Left ventricle myocardium inferior (tissue), 1 donor: ENCODE data around the gene PRR16. TPM values are rescaled to one million over a fixed set of nuclear protein-coding genes. Genes with fewer than 3 reads are reported as not detected.

Experiments used
- DNase-seq: peaks from one replicate; pipeline ENCODE4 v3.0.0-alpha.2; 2020
- H3K27ac ChIP-seq: fragments of 200-600 bp; replicated peaks from 2 replicates; pipeline ENCODE4 v1.8.0; 2021
- H3K27me3 ChIP-seq: fragments of 200-600 bp; 2 replicates; pipeline ENCODE4 v1.8.0; 2021; ENCODE audit warnings: low read depth
- H3K36me3 ChIP-seq: fragments of 200-600 bp; 2 replicates; pipeline ENCODE4 v1.8.0; 2021
- H3K4me1 ChIP-seq: fragments of 200-600 bp; 2 replicates; pipeline ENCODE4 v1.8.0; 2021
- H3K4me3 ChIP-seq: fragments of 200-600 bp; 2 replicates; pipeline ENCODE4 v1.8.0; 2021; ENCODE audit warnings: mild to moderate bottlenecking, moderate library complexity
- H3K9me3 ChIP-seq: fragments of 200-600 bp; replicated peaks from 2 replicates; pipeline ENCODE4 v1.8.0; 2021
- CTCF ChIP-seq: fragments of 200-600 bp; IDR thresholded peaks from 2 replicates; pipeline ENCODE4 v1.8.0; 2021; ENCODE audit warnings: antibody characterized with exemption, mild to moderate bottlenecking, borderline replicate concordance
- intact Hi-C: fragments of 100-400 bp; cut with micrococcal nuclease; formaldehyde crosslinking; loops from one replicate; pipeline ENCODE4 v1.11.0; 2022
- total RNA-seq: library from RNA; stranded (reverse); fragmentation: NEBNext Ultra II Directional; extraction: Animal tissue kit (Norgen Biotek cat#: 25700); gene quantifications from one replicate; pipeline ENCODE4 v1.2.1, GENCODE V29; 2021
- donor health status: DM: no; HTN: yes; CAD: no; lungs with severe emphysema.

PRR16 gene
- total RNA-seq, 1 donor from 2014 or later, result 15.3 TPM

- no peaks in the 10 kb centered on the region for H3K36me3 ChIP-seq
- no peak for DNase-seq
- peaks cover 34% of the 10 kb centered on the region for H3K4me1 ChIP-seq
- no peak for TF ChIP-seq CTCF
- peak overlapping the region; percentile 78 for H3K27ac ChIP-seq
- no peak overlapping the region for H3K4me3 ChIP-seq
- H3K27me3 ChIP-seq, result no peaks in the 10 kb centered on the region
- intact Hi-C loops, result no loop called here
- no peaks in the 10 kb centered on the region for H3K9me3 ChIP-seq
Measured at GRCh38 chr5:120446901-120447300, 17.2 kb upstream of the PRR16 start.

GRCh38 chr5:120447706-120448239, 16.3 kb upstream of the PRR16 start:
- TF ChIP-seq CTCF, result no peak
- no peak for DNase-seq
- no peak overlapping the region for H3K4me3 ChIP-seq
- H3K4me1 ChIP-seq, result peaks cover 34% of the 10 kb centered on the region
- H3K27ac ChIP-seq, result peak overlapping the region; percentile 22
- no peaks in the 10 kb centered on the region for H3K9me3 ChIP-seq
- H3K36me3 ChIP-seq, result no peaks in the 10 kb centered on the region
- intact Hi-C loops, result no loop called here
- no peaks in the 10 kb centered on the region for H3K27me3 ChIP-seq

- Histone ChIP-seq H3K27me3 (no peaks in the 10 kb centered on the region), H3K4me3 (no peak overlapping the region), H3K9me3 (no peaks in the 10 kb centered on the region), H3K4me1 (peaks cover 33% of the 10 kb centered on the region), H3K27ac (peak overlapping the region; percentile 31), H3K36me3 (no peaks in the 10 kb centered on the region)
- no peak for TF ChIP-seq CTCF
- DNase-seq, result no peak
- intact Hi-C loops, result no loop called here
Measured at GRCh38 chr5:120449501-120449900, 14.6 kb upstream of the PRR16 start.

- DNase-seq, result no peak
- intact Hi-C loops, result no loop called here
- H3K36me3 ChIP-seq, result no peaks in the 10 kb centered on the region
- H3K4me1 ChIP-seq, result peaks cover 27% of the 10 kb centered on the region
- H3K27ac ChIP-seq, result no peak overlapping the region
- no peaks in the 10 kb centered on the region for H3K9me3 ChIP-seq
- no peaks in the 10 kb centered on the region for H3K27me3 ChIP-seq
- no peak overlapping the region for H3K4me3 ChIP-seq
- no peak for TF ChIP-seq CTCF
Measured at GRCh38 chr5:120450910-120451309, 13.2 kb upstream of the PRR16 start.

- no peak for TF ChIP-seq CTCF
- intact Hi-C loops, result no loop called here
Measured at GRCh38 chr5:120451445-120451844, 12.7 kb upstream of the PRR16 start.

More at GRCh38 chr5:120451445-120451844, 12.7 kb upstream of the PRR16 start:
- no peak overlapping the region for H3K27ac ChIP-seq
- no peaks in the 10 kb centered on the region for H3K36me3 ChIP-seq
- H3K9me3 ChIP-seq, result no peaks in the 10 kb centered on the region
- peaks cover 22% of the 10 kb centered on the region for H3K4me1 ChIP-seq
- H3K27me3 ChIP-seq, result no peaks in the 10 kb centered on the region
- no peak for DNase-seq
- no peak overlapping the region for H3K4me3 ChIP-seq
